H4 (cell line): ENCODE data around the gene COPB1. TPM values are rescaled to one million over a fixed set of nuclear protein-coding genes. Genes with fewer than 3 reads are reported as not detected.
A peak's percentile ranks its signal among the peaks of the same experiment; 100 is the strongest.
"Not testable (repeated sequence)": the region's sequence is repeated elsewhere in the genome, so short reads cannot be mapped to it uniquely, and the experiment has no call there.

Source experiments
- DNase-seq: peaks from one replicate; pipeline ENCODE4 v3.0.0-alpha.2; 2015; ENCODE audit warnings: low spot score
- total RNA-seq: library from RNA; depleted of rRNA; stranded (reverse); fragments of >200 nt; shearing (Covaris generic); gene quantifications from 2 replicates; pipeline ENCODE4 v1.2.3, GENCODE V29; 2014; rRNA removed

The COPB1 gene
- total RNA-seq: 319 and 353 TPM in 2 replicates

GRCh38 chr11:14499560-14500180, at the start of gene COPB1:
Gene COPB1, minus strand, starts transcription at chr11:14499811. Its CDS starts 883 bp downstream, at chr11:14498928.
- peak; percentile 94 for DNase-seq

- no peak for DNase-seq
These were observed 47.8 kb upstream of the COPB1 start for GRCh38 chr11:14547440-14547839.

GRCh38 chr11:14546672-14547071, 47.1 kb upstream of the COPB1 start:
- DNase-seq: no peak

GRCh38 chr11:14544611-14545010, 45.0 kb upstream of the COPB1 start:
- DNase-seq: peak; percentile 88

GRCh38 chr11:14543260-14543659, 43.6 kb upstream of the COPB1 start:
- DNase-seq: no peak

GRCh38 chr11:14542324-14542723, 42.7 kb upstream of the COPB1 start:
- no peak for DNase-seq

- no peak for DNase-seq
These were observed 41.8 kb upstream of the COPB1 start for GRCh38 chr11:14541192-14541947.

- DNase-seq: no peak
These were observed 40.4 kb upstream of the COPB1 start for GRCh38 chr11:14539982-14540421.

- no peak for DNase-seq
These were observed 39.4 kb upstream of the COPB1 start for GRCh38 chr11:14538926-14539554.

GRCh38 chr11:14538271-14538925, 38.8 kb upstream of the COPB1 start:
- no peak for DNase-seq

- DNase-seq: peak; percentile 44
These were observed 37.6 kb upstream of the COPB1 start for GRCh38 chr11:14537134-14537599.

- not testable (repeated sequence) for DNase-seq
These were observed 35.6 kb upstream of the COPB1 start for GRCh38 chr11:14535166-14535565.

- DNase-seq: no peak
These were observed 30.3 kb upstream of the COPB1 start for GRCh38 chr11:14529951-14530350.

GRCh38 chr11:14529321-14529720, 29.7 kb upstream of the COPB1 start:
- no peak for DNase-seq

GRCh38 chr11:14522801-14523200, 23.2 kb upstream of the COPB1 start:
- DNase-seq: no peak

GRCh38 chr11:14522245-14522644, 22.6 kb upstream of the COPB1 start:
- no peak for DNase-seq

GRCh38 chr11:14520747-14521151, 21.1 kb upstream of the COPB1 start:
- no peak for DNase-seq

GRCh38 chr11:14519917-14520746, 20.5 kb upstream of the COPB1 start, which contains the start of gene PSMA1:
Gene PSMA1, minus strand, starts transcription at chr11:14520386. Its CDS starts 87 bp downstream, at chr11:14520299.
- peak; percentile 97 for DNase-seq

GRCh38 chr11:14519597-14519916, 19.9 kb upstream of the COPB1 start:
- peak; percentile 23 for DNase-seq

GRCh38 chr11:14518820-14519219, 19.2 kb upstream of the COPB1 start:
- no peak for DNase-seq

- DNase-seq: no peak
These were observed 14.2 kb upstream of the COPB1 start for GRCh38 chr11:14513800-14514199.
